NCI-H1436 (cell line): ENCODE data around the gene NALCN.

ENCODE experiments used
- DNase-seq: peaks from one replicate; lab custom pipeline; 2025; lab: John Stamatoyannopoulos, UW

Gene NALCN

DNA sequence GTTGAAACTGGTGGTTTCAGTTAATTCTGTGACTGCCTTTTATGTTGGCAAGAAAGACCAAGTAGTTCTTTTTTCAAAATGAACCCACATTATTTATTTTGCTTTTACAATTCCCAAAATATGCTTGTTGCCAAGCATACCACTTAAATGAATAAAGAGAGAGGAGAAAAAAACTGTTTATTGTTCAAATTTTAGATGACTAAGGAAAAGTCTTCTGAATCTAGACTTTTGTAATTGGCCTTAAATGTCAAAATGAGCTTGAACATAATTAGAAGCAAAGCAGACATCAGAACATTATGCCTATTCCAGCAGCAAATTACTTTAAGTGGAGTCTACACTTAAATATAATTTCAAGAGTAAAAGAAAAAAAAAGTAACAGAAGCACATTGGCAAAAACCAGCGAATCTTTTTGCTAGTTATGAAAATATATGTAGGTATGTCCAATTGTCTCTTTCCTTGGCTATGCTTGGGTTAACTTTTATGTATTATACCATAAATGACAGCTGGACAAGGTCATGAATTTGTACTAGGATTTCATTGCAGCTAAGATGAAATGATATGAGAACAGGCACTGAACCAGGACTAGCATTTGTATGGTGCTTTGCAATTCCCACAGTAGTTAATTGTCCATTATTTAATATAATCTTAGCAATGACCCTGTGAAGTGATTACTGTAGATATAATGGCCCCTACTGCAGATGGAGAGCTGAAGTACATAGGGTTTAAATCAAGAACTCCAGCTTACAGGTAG, 211.9 kb downstream of the NALCN start:
- DNase-seq = peak; percentile 63

DNA sequence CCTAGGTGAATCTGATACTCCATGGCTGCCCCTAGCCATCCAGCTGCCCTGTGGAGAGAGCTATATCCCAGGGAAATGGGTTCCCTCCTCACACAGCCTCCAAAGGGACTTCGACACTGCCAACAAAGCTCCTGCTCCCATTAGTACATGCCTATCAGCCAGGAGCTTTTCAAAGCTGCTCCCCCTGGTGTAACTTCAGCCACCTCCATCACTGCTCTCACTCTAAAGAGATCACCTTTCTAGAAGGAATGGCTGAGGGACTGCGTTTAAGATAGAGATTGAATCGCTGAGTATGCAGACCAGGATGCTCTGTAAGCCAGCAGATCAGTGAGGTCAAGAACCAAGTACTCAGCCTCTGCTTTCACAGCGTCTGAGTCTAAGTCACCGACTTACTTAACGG, 213.7 kb downstream of the NALCN start:
- DNase-seq = peak; percentile 28

DNA sequence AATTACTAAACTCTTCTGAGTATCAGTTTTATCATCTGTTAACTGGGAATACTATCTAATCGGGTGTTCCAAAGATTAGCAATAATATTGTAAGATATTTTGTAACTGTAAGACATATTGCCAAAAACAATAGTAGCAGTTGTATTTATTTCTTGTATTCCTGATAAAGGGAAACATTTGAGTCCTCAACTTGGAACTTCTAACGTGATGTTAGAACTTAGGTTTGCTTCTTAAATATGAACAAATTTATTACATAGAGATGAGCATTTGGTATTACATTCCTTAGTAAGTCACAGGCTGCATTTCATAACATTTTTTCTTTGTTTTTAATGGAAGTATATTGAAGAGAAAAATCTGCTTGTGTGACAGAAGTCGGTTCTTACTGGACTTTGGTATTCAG, 225.3 kb downstream of the NALCN start:
- no peak for DNase-seq

- no peak for DNase-seq
Measured at GRCh38 chr13:101190337-101190736, 226.0 kb downstream of the NALCN start.

GRCh38 chr13:101185606-101186005, 230.7 kb downstream of the NALCN start:
- peak; percentile 35 for DNase-seq

DNA sequence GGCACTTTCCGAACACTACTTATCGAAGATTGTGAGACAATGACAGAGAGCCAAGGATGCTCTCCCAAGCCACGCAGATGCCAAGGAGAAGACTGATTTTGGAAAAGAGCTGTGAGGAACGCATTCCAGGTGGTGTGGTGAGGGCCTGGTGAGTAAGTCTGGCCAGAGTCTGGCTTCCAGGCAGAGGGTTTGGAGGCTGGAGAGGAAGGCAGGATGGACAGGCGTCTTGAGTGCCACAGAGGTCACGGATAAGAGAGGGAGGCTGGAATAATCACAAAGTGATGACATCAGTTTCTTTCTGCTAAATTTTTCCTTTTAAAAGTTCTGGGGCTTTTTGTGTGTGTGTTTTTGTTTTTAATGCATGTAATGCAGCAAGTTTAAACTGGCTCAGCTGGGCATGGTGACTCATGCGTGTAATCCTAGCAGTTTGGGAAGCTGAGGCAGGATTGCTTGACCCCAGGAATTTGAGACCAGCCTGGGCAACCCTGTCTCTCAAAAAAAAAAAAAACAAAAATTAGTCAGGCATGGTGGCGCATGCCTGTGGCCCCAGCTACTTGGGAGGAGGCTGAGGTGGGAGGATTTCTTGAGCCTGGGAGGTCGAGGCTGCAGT, 235.1 kb downstream of the NALCN start:
- no peak for DNase-seq

DNA sequence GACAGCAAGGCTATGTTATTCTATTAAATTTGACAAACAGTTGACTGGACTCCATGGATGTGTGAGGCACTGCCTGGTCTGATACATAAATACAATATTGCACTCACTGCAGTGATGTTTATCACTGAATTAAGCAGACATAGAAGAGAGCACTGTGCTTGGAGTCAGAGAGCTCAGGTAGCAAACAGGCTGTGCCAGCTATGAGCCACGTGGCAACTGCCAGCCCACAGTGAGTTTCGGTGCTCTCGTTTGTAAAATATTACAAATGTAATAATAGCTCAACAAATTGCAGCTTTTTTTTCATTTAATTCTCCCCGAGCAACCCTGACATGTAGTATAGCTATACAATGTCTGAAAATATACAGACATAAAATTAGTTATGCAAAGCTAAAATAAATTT, 237.3 kb downstream of the NALCN start:
- no peak for DNase-seq

DNA sequence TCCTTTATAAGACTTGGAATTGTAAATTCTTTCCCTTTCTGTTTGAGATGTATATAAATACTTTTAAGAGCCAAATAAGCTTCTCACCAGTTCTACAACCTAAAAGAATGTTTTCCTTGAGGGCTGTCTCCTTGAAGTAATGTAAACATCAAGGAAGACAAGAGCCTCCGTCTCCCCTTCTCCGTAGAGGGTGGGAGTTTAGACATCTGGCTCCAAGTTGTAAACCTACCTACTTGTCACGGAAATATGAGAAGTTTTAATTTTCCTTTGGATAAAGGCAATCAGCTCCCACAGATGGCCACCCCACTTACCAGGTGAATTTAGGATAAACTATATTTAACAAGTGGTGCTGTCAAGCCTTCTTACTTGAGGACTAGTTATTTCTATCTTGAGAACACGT, 237.9 kb downstream of the NALCN start:
- no peak for DNase-seq

GRCh38 chr13:101170306-101170705, 246.0 kb downstream of the NALCN start:
- DNase-seq = no peak

- DNase-seq = no peak
Measured at GRCh38 chr13:101157261-101157660, 259.0 kb downstream of the NALCN start.

DNA sequence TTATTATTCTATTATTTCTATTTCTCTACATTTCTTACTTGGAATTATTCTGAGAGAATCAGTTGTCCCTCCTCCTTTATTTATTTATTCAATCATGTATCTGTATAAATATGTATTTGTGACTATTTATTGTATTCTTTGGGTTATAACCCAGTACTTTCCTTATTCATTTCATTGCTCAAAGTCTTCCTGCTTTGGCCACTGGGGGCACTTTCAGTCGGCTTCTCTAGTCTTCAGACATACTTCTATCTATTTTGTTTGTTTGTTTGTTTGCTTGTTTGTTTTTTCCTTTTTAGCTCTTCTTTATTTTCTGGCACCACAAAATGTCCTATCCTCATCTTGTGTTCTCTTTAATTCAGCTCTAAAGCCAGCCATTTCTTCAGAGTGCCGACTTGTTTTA, 260.4 kb downstream of the NALCN start:
- no peak for DNase-seq

DNA sequence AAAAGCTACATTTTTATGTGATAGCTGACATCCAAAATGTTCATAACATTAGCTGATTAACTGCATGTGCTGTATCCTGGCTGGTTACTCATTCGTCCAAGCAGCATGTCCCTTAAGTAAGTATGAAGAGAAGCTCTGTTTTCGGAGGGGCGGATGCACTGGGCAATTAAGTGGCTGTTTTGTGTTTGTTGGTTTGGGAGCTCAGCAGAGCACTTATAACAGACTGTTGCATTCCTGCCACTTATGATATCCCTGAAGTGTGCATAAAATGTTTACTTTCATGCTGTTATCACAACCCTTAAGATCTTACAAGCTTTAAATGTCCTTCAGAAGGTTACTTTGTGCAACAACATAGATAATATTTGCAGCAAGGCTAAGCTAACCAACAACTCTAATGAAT, 264.1 kb downstream of the NALCN start:
- DNase-seq = peak; percentile 65

DNA sequence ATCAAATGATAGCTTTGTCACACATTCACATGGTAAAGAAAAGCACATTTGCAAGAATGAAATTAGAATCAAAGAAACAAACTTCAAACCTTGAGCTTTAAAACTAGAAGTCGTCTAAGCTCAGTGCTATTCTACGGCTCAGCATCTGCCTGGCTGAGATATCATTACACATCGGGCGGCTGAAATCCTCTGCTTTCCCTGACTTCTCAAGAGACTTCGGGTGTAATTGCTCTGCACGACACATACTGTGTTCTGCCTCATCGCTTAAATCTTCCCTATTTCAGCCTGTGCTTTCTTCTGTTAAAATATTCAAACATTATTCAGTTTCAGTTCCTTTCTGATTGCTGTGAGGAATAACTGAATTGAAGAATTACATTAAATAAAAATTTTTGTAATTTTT, 265.3 kb downstream of the NALCN start:
- DNase-seq = peak; percentile 45

- DNase-seq = peak; percentile 35
Measured at GRCh38 chr13:101149735-101150384, 266.4 kb downstream of the NALCN start.

- DNase-seq = no peak
Measured at GRCh38 chr13:101146101-101146898, 270.0 kb downstream of the NALCN start.

DNA sequence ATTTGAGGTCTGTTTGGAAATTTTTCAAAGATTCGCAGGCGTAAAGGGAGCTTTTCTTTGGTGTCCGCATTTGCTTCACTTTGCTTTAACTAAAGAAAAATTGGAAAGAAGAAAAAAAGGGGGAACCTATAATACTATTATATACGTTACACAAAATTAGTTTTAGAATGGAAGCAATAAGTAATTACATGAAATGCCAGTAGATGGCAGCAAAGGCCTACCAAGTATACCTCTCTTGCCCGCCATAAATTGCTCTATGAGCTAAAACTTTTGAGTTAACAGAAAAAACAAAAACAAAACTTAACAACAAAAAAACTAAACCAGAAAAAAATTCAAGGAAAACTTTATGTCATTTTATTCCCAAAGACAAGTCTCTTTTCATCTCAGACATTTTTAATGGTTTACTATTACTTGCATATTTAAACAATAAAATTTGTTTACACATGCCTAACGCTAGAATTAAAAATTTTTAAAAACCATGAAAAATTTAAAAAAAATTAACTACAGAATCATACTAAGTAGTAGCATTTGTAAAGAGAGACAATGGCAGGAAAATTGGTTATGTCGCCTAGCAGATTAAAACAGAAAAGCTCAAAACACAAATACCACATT, 271.4 kb downstream of the NALCN start:
- peak; percentile 25 for DNase-seq

GRCh38 chr13:101140936-101141335, 275.4 kb downstream of the NALCN start:
- no peak for DNase-seq

- no peak for DNase-seq
Measured at GRCh38 chr13:101140087-101140770, 276.1 kb downstream of the NALCN start.

DNA sequence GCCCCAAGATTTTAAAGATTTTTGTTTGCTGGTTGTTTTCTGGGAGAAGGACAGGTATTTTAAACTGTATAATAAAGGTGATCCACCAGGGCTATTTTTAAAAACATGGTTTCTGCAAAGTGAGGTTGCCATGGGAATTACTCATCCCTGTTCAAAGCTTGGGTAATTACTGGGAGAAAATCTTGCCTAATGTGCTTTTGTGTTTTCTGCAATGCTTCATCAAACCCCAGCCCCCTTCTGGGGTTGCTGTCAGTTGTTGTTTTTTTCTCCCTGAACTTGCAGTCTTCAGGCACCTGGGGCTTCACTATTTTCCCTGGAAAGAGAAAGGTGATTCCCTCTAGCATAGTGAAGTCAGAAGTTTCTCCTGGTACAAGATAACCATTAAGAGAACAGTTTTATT, 277.2 kb downstream of the NALCN start:
- no peak for DNase-seq

DNA sequence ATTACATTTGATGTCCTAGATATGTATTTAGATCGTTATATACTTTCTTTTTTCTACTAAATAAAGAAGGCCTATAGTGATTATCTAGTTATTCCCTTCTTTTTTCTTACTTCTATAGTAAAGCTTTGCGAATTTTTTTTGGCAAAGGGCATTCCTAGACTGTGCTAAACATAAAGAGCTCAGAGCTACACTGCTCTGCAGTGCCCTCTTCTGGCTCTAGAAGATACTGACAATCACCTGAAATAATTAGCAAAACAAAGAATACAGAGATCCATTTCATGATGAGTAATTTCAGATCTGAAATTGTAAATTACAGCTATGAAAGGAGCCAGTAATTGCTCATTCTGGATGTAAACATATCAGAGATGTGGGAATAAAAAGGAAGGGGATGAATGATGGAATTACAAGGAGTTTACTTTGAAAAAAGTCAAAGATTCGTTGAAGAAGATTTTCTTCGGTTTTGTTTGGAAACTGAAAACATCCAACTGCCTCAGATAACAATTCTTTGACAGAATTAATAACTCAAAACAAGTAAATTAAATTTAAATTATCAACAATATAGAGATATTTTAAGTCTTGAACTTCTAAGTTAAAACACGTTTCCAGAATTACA, 288.5 kb downstream of the NALCN start:
- peak; percentile 22 for DNase-seq

DNA sequence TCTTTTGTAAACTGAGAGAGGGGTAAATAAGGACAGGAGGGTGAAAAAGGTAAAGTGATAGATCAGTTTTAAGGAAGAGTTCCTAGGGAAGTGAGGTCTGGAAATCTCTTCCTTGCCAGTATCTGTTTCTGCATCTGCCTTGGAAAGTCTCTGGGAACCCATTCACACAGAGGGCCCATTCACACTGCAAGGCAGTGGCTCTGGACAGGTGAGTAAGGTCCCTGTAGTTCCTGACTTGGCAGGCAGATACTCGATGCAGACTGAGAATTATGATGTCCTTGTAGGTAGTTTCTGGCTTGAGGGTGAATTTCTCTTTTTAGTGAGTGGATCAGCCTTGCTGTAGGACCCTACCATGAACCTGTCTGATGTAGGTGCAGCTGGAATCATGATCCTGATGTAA, 293.3 kb downstream of the NALCN start:
- DNase-seq = no peak
